AG09319 (cell line): ENCODE measurements around the gene DUSP14.
A peak's percentile ranks its signal among the peaks of the same experiment; 100 is the strongest.

Experiments
- DNase-seq: peaks from one replicate; pipeline ENCODE4 v3.0.0-alpha.2; 2010; ENCODE audit warnings: low read depth; ENCODE audit errors: extremely low read depth
- TF ChIP-seq, protein P1 (sequence below): IDR thresholded peaks from 2 replicates; pipeline ENCODE4 v1.5.1; 2011; ENCODE audit warnings: low read depth, mild to moderate bottlenecking, inconsistent platforms, low read length, moderate library complexity

Gene DUSP14

GRCh38 chr17:37532756-37533155 is 43.1 kb downstream of the DUSP14 start:
- DNase-seq, result no peak
- TF ChIP-seq, protein P1, sequence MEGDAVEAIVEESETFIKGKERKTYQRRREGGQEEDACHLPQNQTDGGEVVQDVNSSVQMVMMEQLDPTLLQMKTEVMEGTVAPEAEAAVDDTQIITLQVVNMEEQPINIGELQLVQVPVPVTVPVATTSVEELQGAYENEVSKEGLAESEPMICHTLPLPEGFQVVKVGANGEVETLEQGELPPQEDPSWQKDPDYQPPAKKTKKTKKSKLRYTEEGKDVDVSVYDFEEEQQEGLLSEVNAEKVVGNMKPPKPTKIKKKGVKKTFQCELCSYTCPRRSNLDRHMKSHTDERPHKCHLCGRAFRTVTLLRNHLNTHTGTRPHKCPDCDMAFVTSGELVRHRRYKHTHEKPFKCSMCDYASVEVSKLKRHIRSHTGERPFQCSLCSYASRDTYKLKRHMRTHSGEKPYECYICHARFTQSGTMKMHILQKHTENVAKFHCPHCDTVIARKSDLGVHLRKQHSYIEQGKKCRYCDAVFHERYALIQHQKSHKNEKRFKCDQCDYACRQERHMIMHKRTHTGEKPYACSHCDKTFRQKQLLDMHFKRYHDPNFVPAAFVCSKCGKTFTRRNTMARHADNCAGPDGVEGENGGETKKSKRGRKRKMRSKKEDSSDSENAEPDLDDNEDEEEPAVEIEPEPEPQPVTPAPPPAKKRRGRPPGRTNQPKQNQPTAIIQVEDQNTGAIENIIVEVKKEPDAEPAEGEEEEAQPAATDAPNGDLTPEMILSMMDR, result no peak

GRCh38 chr17:37535906-37536305 is 46.2 kb downstream of the DUSP14 start:
- no peak for DNase-seq
- TF ChIP-seq, protein P1, result no peak

GRCh38 chr17:37538981-37539659 is 49.4 kb downstream of the DUSP14 start:
- DNase-seq, result no peak
- TF ChIP-seq, protein P1, result no peak

GRCh38 chr17:37541880-37542660 is 52.4 kb downstream of the DUSP14 start:
- TF ChIP-seq, protein P1, result no peak
- peak; percentile 35 for DNase-seq

- TF ChIP-seq, protein P1, result no peak
- DNase-seq, result no peak
Observed at GRCh38 chr17:37543637-37544052, 54.0 kb downstream of the DUSP14 start.

DNA sequence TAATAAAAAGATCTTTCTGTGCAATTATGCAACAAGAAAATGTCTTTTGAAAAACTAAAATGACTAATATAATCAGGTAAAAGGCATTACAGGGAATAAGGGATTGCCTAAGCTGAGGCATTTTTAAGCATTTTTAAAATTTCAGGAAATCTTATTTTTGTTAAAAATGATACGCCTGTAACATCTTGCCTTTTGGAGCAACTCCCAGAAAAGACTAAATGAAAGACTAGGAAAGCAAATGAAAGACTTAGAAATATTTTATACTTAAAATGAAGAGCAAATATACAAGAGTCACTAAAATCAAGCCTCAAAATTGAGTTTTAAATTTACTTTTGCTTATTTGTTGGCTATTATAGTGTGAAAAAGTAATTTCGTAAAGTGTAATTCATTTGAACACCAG is 55.8 kb downstream of the DUSP14 start:
- DNase-seq, result no peak
- TF ChIP-seq, protein P1, result no peak

GRCh38 chr17:37546302-37546701 is 56.6 kb downstream of the DUSP14 start:
- DNase-seq, result no peak
- TF ChIP-seq, protein P1, result no peak
